PC-9 (cell line): ENCODE data around the gene COPS2. TPM values are rescaled to one million over a fixed set of nuclear protein-coding genes. Genes with fewer than 3 reads are reported as not detected.
"Not testable (repeated sequence)": the region's sequence is repeated elsewhere in the genome, so short reads cannot be mapped to it uniquely, and the experiment has no call there.

Experiments
- BruUV-seq: library from RNA; stranded (reverse); fragments of 400-500 nt; replicated peaks from 2 replicates; lab custom pipeline; 2021; lab: Mats Ljungman, UMichigan
- CTCF ChIA-PET: fragments of 300-600 bp; sonication (Branson Sonifier 250); formaldehyde crosslinking; loops from one replicate; lab custom pipeline; 2022; ENCODE audit warnings: antibody characterized with exemption; lab: Charles Lee
- POLR2A ChIA-PET: fragments of 300-600 bp; sonication (Branson Sonifier 250); formaldehyde crosslinking; loops from one replicate; lab custom pipeline; 2022; ENCODE audit warnings: antibody characterized with exemption; ENCODE audit not compliant: unreplicated experiment; lab: Charles Lee
- DNase-seq, 2 experiments: peaks; one replicate each; pipeline versions ENCODE4 v3.0.0 to v3.0.0-alpha.2; 2015 to 2022; ENCODE audit warnings: mixed read lengths in 1 of 2
- H2AFZ ChIP-seq: fragments of 200-600 bp; sonication (generic); 2 replicates; pipeline ENCODE4 v1.8.1; 2017; ENCODE audit warnings: antibody characterized with exemption
- H3F3A ChIP-seq: fragments of 200-600 bp; sonication (generic); 2 replicates; pipeline ENCODE4 v1.8.1; 2017; ENCODE audit warnings: antibody characterized with exemption, mild to moderate bottlenecking, low read depth; ENCODE audit not compliant: insufficient read depth
- H3K27ac ChIP-seq: fragments of 200-600 bp; sonication (generic); 2 replicates; pipeline ENCODE4 v1.6.1; 2016; ENCODE audit warnings: mixed run types
- H3K27me3 ChIP-seq: fragments of 200-600 bp; sonication (generic); 2 replicates; pipeline ENCODE4 v1.6.1; 2016; ENCODE audit warnings: low read depth, mixed run types; ENCODE audit not compliant: insufficient read depth
- H3K36me3 ChIP-seq: fragments of 200-600 bp; sonication (generic); 2 replicates; pipeline ENCODE4 v1.6.1; 2016; ENCODE audit warnings: low read depth, mixed run types
- H3K4me1 ChIP-seq: fragments of 200-600 bp; sonication (generic); replicated peaks from 2 replicates; pipeline ENCODE4 v1.6.1; 2016; ENCODE audit warnings: mixed run types; ENCODE audit not compliant: insufficient read depth
- H3K4me2 ChIP-seq: fragments of 200-600 bp; sonication (generic); 2 replicates; pipeline ENCODE4 v1.6.1; 2017; ENCODE audit warnings: mixed run types
- H3K4me3 ChIP-seq: fragments of 200-600 bp; sonication (generic); 2 replicates; pipeline ENCODE4 v1.6.1; 2016; ENCODE audit warnings: mixed run types
- H3K79me2 ChIP-seq: fragments of 200-600 bp; sonication (generic); 2 replicates; pipeline ENCODE4 v1.6.1; 2017; ENCODE audit warnings: low read depth, mixed run types
- H3K9me2 ChIP-seq: fragments of 200-600 bp; sonication (generic); 2 replicates; pipeline ENCODE4 v1.8.1; 2017; ENCODE audit warnings: mild to moderate bottlenecking; ENCODE audit not compliant: insufficient read depth
- H3K9me3 ChIP-seq: fragments of 200-600 bp; sonication (generic); 2 replicates; pipeline ENCODE4 v1.8.1; 2016; ENCODE audit warnings: low read depth; ENCODE audit not compliant: insufficient read depth
- H4K20me1 ChIP-seq: fragments of 200-600 bp; sonication (generic); 2 replicates; pipeline ENCODE4 v1.8.1; 2017; ENCODE audit not compliant: insufficient read depth
- CTCF ChIP-seq: fragments of 200-600 bp; sonication (generic); conservative IDR thresholded peaks from 2 replicates; pipeline ENCODE4 v1.6.1; 2017; ENCODE audit warnings: mixed run types, antibody characterized with exemption, mild to moderate bottlenecking, moderate library complexity
- EZH2 ChIP-seq: fragments of 200-600 bp; sonication (generic); IDR thresholded peaks from 2 replicates; pipeline ENCODE4 v1.8.0; 2017; ENCODE audit warnings: antibody characterized with exemption, low read depth
- intact Hi-C: fragments of 100-400 bp; cut with micrococcal nuclease; formaldehyde crosslinking; loops from one replicate; pipeline ENCODE4 v1.10.0; 2022; ENCODE audit not compliant: unreplicated experiment
- total RNA-seq: library from RNA; stranded (reverse); gene quantifications from 2 replicates; pipeline ENCODE4 v1.2.3, GENCODE V29; 2021

COPS2 gene
- total RNA-seq, 1 experiment from 2014 or later: 71.8 TPM

- Histone ChIP-seq H3K36me3 (no peaks in the 10 kb centered on the region), H3F3A (no peaks in the 10 kb centered on the region), H3K9me2 (no peaks in the 10 kb centered on the region), H3K9me3 (no peaks in the 10 kb centered on the region), H2AFZ (no peak overlapping the region), H3K27ac (no peak overlapping the region), H3K4me1 (no peaks in the 10 kb centered on the region), H3K27me3 (no peaks in the 10 kb centered on the region), H3K79me2 (no peaks in the 10 kb centered on the region), H4K20me1 (no peaks in the 10 kb centered on the region), H3K4me2 (no peak overlapping the region), H3K4me3 (no peak overlapping the region)
- ChIA-PET CTCF (no interaction called here), POLR2A (no interaction called here)
- no peak for DNase-seq
- no TSS peak for BruUV-seq
- TF ChIP-seq CTCF: no peak
- TF ChIP-seq EZH2: no peak
- intact Hi-C loops: no loop called here
Measured at GRCh38 chr15:49182128-49182527, 26.7 kb upstream of the COPS2 start.

DNA sequence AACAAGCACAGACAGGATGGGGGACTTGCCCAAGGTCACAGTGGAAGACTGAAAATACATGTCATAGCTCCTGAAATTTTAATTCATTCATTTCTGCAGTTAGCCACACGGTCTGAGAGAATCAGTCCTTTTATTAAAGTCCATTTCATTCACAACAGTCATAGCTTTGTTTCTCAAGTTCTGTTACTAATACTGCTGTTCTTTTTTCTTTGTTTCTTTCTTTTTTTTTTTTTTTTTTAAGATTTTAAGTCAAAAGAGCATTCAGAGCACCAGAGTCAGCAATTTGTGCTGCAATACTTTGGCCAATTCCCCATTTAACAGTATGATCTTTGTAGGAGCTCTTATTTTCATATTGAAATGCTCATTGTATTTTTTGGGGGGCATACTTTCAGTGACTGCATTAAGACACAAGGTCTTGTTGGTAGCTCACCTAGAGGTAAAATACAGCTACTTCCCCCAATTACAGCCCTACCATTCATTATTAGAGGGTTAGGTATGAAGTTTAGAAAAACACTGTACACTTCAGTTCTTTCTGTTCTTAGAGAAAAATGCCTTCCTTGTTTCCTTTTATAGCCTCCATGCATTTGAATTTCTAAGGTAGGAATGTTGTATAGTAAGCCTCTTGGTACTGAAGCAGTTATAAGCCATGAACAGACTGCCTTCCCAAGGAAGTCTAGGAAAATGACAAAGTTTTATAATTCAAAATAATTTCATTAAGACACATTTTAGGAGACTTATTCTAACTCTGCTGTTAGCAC lies 24.2 kb upstream of the COPS2 start:
- DNase-seq: no peak
- Histone ChIP-seq H3K4me2 (no peak overlapping the region), H3K9me2 (no peaks in the 10 kb centered on the region), H3K4me3 (no peak overlapping the region), H3K27ac (no peak overlapping the region), H3K79me2 (no peaks in the 10 kb centered on the region), H3K4me1 (no peaks in the 10 kb centered on the region), H3F3A (no peaks in the 10 kb centered on the region), H4K20me1 (no peaks in the 10 kb centered on the region), H2AFZ (no peak overlapping the region), H3K36me3 (no peaks in the 10 kb centered on the region), H3K9me3 (no peaks in the 10 kb centered on the region), H3K27me3 (no peaks in the 10 kb centered on the region)
- CTCF ChIA-PET: interaction anchor here (0.6 kb wide), 1 partner anchor 1127 kb away, joined by 10 read pairs; no protein-coding TSS in a partner anchor
- POLR2A ChIA-PET: interaction anchor here (0.6 kb wide), 1 partner anchor 633 kb away, joined by 3 read pairs; no protein-coding TSS in a partner anchor
- no TSS peak for BruUV-seq
- intact Hi-C loops: no loop called here
- TF ChIP-seq CTCF (no peak), EZH2 (no peak)

GRCh38 chr15:49178497-49178896 lies 23.1 kb upstream of the COPS2 start:
- ChIA-PET POLR2A (no interaction called here), CTCF (no interaction called here)
- BruUV-seq: no TSS peak
- H3K27ac ChIP-seq: no peak overlapping the region
- H3K79me2 ChIP-seq: no peaks in the 10 kb centered on the region
- H3K9me3 ChIP-seq: no peaks in the 10 kb centered on the region
- H3K4me2 ChIP-seq: no peak overlapping the region
- DNase-seq: no peak
- no peaks in the 10 kb centered on the region for H3K27me3 ChIP-seq
- H3K9me2 ChIP-seq: no peaks in the 10 kb centered on the region
- no peaks in the 10 kb centered on the region for H3K36me3 ChIP-seq
- intact Hi-C loops: no loop called here
- H3K4me3 ChIP-seq: no peak overlapping the region
- H4K20me1 ChIP-seq: no peaks in the 10 kb centered on the region
- H3F3A ChIP-seq: no peaks in the 10 kb centered on the region
- no peaks in the 10 kb centered on the region for H3K4me1 ChIP-seq
- no peak overlapping the region for H2AFZ ChIP-seq
- TF ChIP-seq EZH2 (no peak), CTCF (no peak)

DNA sequence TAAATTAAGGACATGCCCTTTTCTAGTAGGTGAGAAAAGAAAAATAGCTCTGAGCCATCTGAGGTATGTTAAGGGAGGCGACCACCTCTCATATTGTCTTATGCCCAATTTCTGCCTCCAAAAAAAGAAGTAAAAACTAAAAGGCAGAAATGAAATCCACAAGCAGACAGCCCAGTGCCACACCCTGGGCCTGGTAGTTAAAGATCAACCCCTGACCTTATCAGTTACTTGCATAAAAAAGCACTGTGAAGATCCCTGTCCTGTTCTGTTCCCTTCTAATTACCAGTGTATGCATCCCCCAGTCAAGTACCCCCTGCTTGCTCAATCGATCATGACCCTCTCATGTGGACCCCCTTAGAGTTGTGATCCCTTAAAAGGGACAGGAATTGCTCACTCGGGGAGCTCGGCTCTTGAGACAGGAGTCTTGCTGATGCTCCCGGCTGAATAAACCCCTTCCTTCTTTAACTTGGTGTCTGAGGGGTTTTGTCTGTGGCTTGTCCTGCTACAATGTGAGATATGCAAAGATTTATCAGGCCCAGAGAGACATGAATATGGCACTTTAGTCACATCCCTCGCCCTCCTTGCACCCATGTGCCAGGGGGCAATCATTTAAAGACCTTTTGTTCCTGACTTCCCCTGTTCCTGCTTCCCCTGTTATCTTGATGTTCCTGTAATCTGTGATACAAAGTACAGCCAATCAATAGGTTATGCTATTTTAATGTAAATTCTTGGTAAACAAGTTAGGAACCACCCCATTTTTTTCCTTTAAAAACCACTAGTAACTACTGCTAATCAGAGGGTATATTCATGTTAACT lies 20.4 kb upstream of the COPS2 start:
- H3K27ac ChIP-seq: not testable (repeated sequence)

More for the DNA sequence above, 20.4 kb upstream of the COPS2 start:
- peaks cover 17% of the 10 kb centered on the region for H3K79me2 ChIP-seq
- H3K4me2 ChIP-seq, H4K20me1 ChIP-seq, H3K27me3 ChIP-seq, H3K4me1 ChIP-seq, H3K9me3 ChIP-seq, H3K36me3 ChIP-seq, H3F3A ChIP-seq, BruUV-seq, H3K9me2 ChIP-seq, H2AFZ ChIP-seq, H3K4me3 ChIP-seq, DNase-seq, intact Hi-C loops, CTCF ChIA-PET: not testable (repeated sequence)
- POLR2A ChIA-PET: interaction anchor here (0.7 kb wide), 1 partner anchor 129 kb away, joined by 5 read pairs; no protein-coding TSS in a partner anchor
